ENCODE results near the gene PERP. TPM values are rescaled to one million over a fixed set of nuclear protein-coding genes. Genes with fewer than 3 reads are reported as not detected.

Gene PERP
- total RNA-seq, 3 donors from 2014 or later: 47.9 to 72.9 (median 60.3) TPM

DNA sequence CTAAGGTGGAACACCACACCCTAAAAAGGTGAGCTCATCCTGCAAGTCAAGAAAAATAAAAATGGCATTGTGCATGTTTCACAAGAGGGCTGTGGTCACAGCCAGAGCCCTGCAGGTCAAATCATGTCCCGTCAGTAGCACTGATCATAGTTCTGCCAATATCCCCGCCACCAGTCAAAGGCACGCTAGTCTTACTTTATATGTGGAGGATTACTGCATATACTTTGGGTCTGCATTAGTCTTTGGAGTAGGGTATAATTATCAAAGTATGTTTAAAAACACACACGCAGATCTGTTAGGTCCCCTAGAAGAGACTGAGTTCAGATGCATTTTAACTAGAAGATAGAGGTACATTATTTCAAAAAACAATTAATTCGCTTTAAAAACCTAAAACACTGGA is 1.8 kb downstream of the PERP start:
- intact Hi-C loops (cut with DNase I, micrococcal nuclease): loop anchor here in 1 of 2 donors (5.0 kb wide), 1 partner anchor 103 kb away; no protein-coding TSS in a partner anchor
- peaks cover 6% of the 10 kb centered on the region for H3K4me1 ChIP-seq (ENCODE audit: low read depth)
- TF ChIP-seq, protein P1, sequence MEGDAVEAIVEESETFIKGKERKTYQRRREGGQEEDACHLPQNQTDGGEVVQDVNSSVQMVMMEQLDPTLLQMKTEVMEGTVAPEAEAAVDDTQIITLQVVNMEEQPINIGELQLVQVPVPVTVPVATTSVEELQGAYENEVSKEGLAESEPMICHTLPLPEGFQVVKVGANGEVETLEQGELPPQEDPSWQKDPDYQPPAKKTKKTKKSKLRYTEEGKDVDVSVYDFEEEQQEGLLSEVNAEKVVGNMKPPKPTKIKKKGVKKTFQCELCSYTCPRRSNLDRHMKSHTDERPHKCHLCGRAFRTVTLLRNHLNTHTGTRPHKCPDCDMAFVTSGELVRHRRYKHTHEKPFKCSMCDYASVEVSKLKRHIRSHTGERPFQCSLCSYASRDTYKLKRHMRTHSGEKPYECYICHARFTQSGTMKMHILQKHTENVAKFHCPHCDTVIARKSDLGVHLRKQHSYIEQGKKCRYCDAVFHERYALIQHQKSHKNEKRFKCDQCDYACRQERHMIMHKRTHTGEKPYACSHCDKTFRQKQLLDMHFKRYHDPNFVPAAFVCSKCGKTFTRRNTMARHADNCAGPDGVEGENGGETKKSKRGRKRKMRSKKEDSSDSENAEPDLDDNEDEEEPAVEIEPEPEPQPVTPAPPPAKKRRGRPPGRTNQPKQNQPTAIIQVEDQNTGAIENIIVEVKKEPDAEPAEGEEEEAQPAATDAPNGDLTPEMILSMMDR (IDR thresholded peaks at IDR 0.05): no peak
- no peak overlapping the region for H3K4me3 ChIP-seq
- H3K36me3 ChIP-seq (ENCODE audit: low read depth): no peaks in the 10 kb centered on the region
- ATAC-seq (peak; percentile 12), DNase-seq (peak in 1 of 3 donors; percentile 35)
- H3K9me3 ChIP-seq: no peaks in the 10 kb centered on the region

DNA sequence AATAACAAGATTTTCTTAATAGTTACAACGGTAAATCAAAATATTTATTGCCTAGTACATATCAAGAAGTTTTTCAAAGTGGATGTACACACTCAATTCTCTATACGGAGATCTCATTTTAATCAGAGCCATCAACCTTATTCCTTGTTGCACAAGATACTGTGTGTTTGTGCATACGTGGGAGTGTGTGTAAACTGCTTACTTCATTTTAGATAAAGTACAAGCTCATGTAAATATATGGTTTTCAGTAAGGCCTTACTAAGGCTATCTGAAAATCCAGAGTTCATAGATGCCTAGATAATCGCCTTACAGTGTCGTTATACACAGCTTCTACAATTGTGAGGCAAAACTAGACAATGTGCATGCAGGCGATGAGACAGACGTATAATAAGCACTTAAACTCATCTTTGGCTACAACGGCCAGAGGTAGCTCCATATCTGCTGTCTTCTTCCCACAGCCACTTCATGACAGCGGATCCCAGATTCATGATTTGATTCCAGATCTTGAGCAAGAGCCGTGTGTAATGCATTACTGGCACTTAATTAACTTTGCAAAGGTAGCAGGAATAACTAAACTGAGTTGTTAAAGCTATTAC is 2.5 kb downstream of the PERP start:
- ATAC-seq (no peak), DNase-seq (no peak)
- TF ChIP-seq, protein P1 (IDR thresholded peaks at IDR 0.05): no peak
- Histone ChIP-seq H3K4me1 (ENCODE audit: low read depth) (peaks cover 7% of the 10 kb centered on the region), H3K9me3 (no peaks in the 10 kb centered on the region), H3K36me3 (ENCODE audit: low read depth) (no peaks in the 10 kb centered on the region), H3K4me3 (no peak overlapping the region)
- intact Hi-C loops (cut with DNase I, micrococcal nuclease): loop anchor here in 1 of 2 donors (5.0 kb wide), 1 partner anchor 102 kb away; no protein-coding TSS in a partner anchor

DNA sequence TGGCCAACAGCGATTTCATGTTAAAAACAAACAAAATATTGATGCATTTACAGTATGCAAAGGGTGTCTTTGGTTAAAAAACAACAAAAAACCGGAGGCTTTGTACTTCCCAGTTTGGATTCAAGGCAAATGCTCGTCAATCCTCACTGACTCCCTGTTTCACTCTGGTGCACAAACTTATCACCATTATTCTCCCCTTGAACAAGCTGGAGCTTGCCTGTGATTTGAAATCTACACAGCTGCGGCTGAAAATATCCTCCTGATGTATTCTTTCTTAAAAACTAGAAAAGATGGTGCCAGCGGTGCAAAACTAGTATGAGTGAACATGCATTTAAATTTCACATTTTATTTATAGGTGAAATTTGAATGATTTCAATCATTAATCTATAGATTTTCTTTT is 3.3 kb downstream of the PERP start:
- H3K4me3 ChIP-seq: no peak overlapping the region
- intact Hi-C loops (cut with DNase I, micrococcal nuclease): no loop called here

DNA sequence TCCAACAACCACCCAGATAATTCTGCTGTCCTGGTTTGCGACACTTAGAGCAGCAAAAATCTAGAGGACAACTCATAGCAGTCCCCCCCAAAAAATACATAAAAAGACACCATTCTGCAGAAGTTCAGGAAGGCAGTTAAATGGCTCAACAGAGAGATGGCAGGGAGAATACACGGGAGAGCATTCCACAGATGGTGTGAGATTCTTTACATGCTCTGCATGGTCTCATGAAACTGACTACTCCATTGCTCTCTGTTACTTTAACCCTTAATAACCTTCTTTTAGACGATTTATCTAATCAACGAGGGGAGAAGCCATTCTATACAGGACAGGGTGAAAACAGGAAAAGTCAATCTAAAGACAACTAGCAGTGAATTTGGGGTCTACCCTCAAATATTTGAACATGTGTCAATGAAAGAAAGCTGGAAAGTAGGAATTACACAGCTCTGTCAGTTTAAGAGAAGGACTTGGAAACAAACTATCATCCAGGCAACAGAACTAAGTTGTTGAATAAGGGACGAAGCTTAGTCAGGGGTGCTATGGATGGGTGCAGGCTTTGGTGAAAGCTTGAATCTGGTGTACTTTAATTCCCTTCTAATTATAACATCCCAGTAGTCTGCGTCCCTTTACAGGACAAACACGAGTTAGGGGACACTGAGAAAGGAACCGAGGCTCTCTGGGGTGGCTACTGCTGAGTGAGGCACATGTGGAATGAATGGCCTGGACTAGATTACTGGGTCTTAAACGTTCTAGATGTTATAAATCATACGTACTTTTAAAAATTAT is 5.1 kb downstream of the PERP start:
- ATAC-seq (no peak), DNase-seq (no peak)
- TF ChIP-seq, protein P1 (IDR thresholded peaks at IDR 0.05): no peak
- no peaks in the 10 kb centered on the region for H3K9me3 ChIP-seq
- peaks cover 3% of the 10 kb centered on the region for H3K4me1 ChIP-seq (ENCODE audit: low read depth)
- no peak overlapping the region for H3K4me3 ChIP-seq
- H3K36me3 ChIP-seq (ENCODE audit: low read depth): no peaks in the 10 kb centered on the region
- intact Hi-C loops (cut with DNase I, micrococcal nuclease): no loop called here

More for the DNA sequence above, 3.3 kb downstream of the PERP start:
- Histone ChIP-seq H3K9me3 (no peaks in the 10 kb centered on the region), H3K4me1 (ENCODE audit: low read depth) (peaks cover 9% of the 10 kb centered on the region), H3K36me3 (ENCODE audit: low read depth) (no peaks in the 10 kb centered on the region)
- ATAC-seq: no peak
- TF ChIP-seq, protein P1 (IDR thresholded peaks at IDR 0.05): no peak
- no peak for DNase-seq

DNA sequence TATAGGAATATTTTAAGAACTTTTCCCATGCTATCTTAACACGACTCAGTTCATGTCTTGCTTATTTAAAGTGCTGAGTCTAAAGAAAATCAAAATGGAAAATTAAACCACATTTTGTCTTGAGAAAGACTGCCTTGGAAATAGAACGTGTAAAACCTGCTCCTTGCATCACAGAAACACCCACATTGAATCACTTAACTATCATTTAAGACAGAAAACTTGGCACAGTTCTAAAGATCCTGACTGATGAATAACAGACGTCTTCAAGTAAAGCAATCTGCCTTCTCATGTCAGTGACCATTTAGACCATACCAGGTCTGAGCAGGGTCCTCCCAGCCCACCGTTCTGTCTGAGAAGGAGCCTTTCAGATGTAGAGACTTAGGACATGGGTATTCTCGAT is 7.4 kb downstream of the PERP start:
- peaks cover 3% of the 10 kb centered on the region for H3K4me1 ChIP-seq (ENCODE audit: low read depth)
- DNase-seq (peak in 1 of 3 donors; percentile 38), ATAC-seq (peak; percentile 79)
- intact Hi-C loops (cut with DNase I, micrococcal nuclease): no loop called here
- no peak overlapping the region for H3K4me3 ChIP-seq
- H3K36me3 ChIP-seq (ENCODE audit: low read depth): no peaks in the 10 kb centered on the region
- TF ChIP-seq, protein P1 (IDR thresholded peaks at IDR 0.05): no peak
- H3K9me3 ChIP-seq: no peaks in the 10 kb centered on the region
